ENCODE measurements around the gene SPATS2L. TPM values are rescaled to one million over a fixed set of nuclear protein-coding genes. Genes with fewer than 3 reads are reported as not detected.

SPATS2L gene
- total and polyA plus RNA-seq, 2 of the 13 experiments (the other 11 are each of a cell fraction or from before 2014, with no cell fraction given) = 154 to 212 TPM

DNA sequence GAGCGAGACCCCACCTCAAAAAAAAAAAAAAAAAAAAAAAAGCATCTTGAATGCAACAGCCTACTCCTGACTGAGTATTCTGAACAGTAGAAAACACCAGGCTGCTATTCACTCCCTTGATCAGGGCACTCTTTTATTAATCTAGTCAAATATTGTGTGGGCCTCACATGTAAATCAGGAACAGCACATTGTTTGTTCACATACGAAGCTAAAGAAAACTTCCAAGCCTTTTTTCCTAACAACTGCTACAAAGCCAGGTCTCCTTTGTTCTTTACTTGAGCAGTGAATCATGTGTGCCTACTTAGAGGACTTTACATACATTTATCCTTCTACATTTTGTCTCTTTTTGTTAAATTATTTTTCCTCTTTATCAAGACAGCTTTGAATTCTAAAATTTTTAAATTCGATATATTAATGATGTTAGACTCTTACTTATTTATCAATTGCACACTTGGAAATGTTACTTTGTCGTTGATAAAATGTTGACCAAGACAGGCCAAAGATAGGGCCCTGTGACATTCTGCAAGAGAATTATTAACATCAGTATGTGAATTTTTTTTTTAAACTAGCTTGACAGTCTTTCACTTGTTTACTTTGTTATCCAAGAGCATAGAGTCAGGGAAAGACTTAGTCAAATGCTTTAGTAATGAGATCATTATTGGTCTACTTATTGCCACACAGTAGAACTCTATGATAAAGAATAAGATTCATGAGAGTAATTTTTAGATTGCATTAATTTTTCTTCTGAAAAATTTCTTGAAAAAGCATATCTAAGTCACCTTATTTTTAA lies 13.2 kb downstream of the SPATS2L start (continued):
- no peak for TF ChIP-seq IRF1 (CRISPR knock-in tag; IDR thresholded peaks at IDR 0.05; ENCODE audit: low read depth)
- TF ChIP-seq ZNF598 (CRISPR knock-in tag; IDR thresholded peaks at IDR 0.05; ENCODE audit: borderline replicate concordance) = no peak
- TF ChIP-seq, protein P1, sequence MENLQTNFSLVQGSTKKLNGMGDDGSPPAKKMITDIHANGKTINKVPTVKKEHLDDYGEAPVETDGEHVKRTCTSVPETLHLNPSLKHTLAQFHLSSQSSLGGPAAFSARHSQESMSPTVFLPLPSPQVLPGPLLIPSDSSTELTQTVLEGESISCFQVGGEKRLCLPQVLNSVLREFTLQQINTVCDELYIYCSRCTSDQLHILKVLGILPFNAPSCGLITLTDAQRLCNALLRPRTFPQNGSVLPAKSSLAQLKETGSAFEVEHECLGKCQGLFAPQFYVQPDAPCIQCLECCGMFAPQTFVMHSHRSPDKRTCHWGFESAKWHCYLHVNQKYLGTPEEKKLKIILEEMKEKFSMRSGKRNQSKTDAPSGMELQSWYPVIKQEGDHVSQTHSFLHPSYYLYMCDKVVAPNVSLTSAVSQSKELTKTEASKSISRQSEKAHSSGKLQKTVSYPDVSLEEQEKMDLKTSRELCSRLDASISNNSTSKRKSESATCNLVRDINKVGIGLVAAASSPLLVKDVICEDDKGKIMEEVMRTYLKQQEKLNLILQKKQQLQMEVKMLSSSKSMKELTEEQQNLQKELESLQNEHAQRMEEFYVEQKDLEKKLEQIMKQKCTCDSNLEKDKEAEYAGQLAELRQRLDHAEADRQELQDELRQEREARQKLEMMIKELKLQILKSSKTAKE (CRISPR knock-in tag; IDR thresholded peaks at IDR 0.05; ENCODE audit: borderline replicate concordance) = no peak
- TF ChIP-seq ZFP37 (CRISPR knock-in tag; IDR thresholded peaks at IDR 0.05; ENCODE audit: borderline replicate concordance) = no peak
- TF ChIP-seq ETV6 (CRISPR knock-in tag; conservative IDR thresholded peaks at IDR 0.05) = no peak
- no peak for TF ChIP-seq ZBTB46 (CRISPR knock-in tag; IDR thresholded peaks at IDR 0.05; ENCODE audit: borderline replicate concordance)
- TF ChIP-seq SALL1 (CRISPR knock-in tag; IDR thresholded peaks at IDR 0.05) = no peak
- no peak for TF ChIP-seq RAD21 (CRISPR knock-in tag; IDR thresholded peaks at IDR 0.05)
- no peak for TF ChIP-seq ZNF564 (CRISPR knock-in tag; IDR thresholded peaks at IDR 0.05)
- TF ChIP-seq RFX1 (IDR thresholded peaks at IDR 0.05) = no peak
- TF ChIP-seq ZNF468 (CRISPR knock-in tag; IDR thresholded peaks at IDR 0.05) = no peak
- TF ChIP-seq MTA1 (CRISPR knock-in tag; IDR thresholded peaks at IDR 0.05; ENCODE audit: borderline replicate concordance) = no peak
- TF ChIP-seq NFE2L2 (IDR thresholded peaks at IDR 0.05; ENCODE audit: low read length) = no peak
- no peak; the same call in 1 of the 2 replicates for TF ChIP-seq RFXANK (CRISPR knock-in tag; IDR thresholded peaks at IDR 0.05)
- TF ChIP-seq ZNF510 (CRISPR knock-in tag; IDR thresholded peaks at IDR 0.05; ENCODE audit: low read depth) = no peak
- no peak for TF ChIP-seq ZZZ3 (CRISPR knock-in tag; IDR thresholded peaks at IDR 0.05; ENCODE audit: borderline replicate concordance)
- TF ChIP-seq ZNF775 (CRISPR knock-in tag; IDR thresholded peaks at IDR 0.05; ENCODE audit: borderline replicate concordance) = no peak
- TF ChIP-seq FOXM1 (CRISPR knock-in tag; IDR thresholded peaks at IDR 0.05) = no peak
- no peak for TF ChIP-seq ZNF225 (CRISPR knock-in tag; IDR thresholded peaks at IDR 0.05)
- TF ChIP-seq ZFP36L1 (CRISPR knock-in tag; IDR thresholded peaks at IDR 0.05) = no peak
- TF ChIP-seq ATRX (CRISPR knock-in tag; IDR thresholded peaks at IDR 0.05; ENCODE audit: borderline replicate concordance) = no peak
- TF ChIP-seq ZNF33B (CRISPR knock-in tag; IDR thresholded peaks at IDR 0.05) = no peak
- TF ChIP-seq ZNF660 (CRISPR knock-in tag; IDR thresholded peaks at IDR 0.05; ENCODE audit: borderline replicate concordance, low read depth) = no peak
- TF ChIP-seq NFIB (CRISPR knock-in tag; IDR thresholded peaks at IDR 0.05; ENCODE audit: borderline replicate concordance) = no peak
